Bronchial epithelial cell (primary cell): Measurements from ENCODE around the gene DMXL1. TPM values are rescaled to one million over a fixed set of nuclear protein-coding genes. Genes with fewer than 3 reads are reported as not detected.

Experiments used
- DNase-seq: peaks from one replicate; pipeline ENCODE4 v3.0.0-alpha.2; 2010; ENCODE audit warnings: low read depth
- FAIRE-seq: peaks from 2 replicates; lab custom pipeline; 2011; peaks lifted over from hg19 to GRCh38; lab: Jason Lieb, UNC
- H3K27me3 ChIP-seq: 2 replicates; pipeline ENCODE4 v1.5.1; 2011; ENCODE audit warnings: low read length; ENCODE audit not compliant: control insufficient read depth, insufficient read depth
- H3K36me3 ChIP-seq: 2 replicates; pipeline ENCODE4 v1.5.1; 2011; ENCODE audit warnings: low read length; ENCODE audit not compliant: control insufficient read depth, insufficient read depth
- H3K4me3 ChIP-seq: 2 replicates; pipeline ENCODE4 v1.5.1; 2011; ENCODE audit warnings: mild to moderate bottlenecking, low read depth, low read length, control low read depth
- CTCF ChIP-seq: IDR thresholded peaks from 2 replicates; pipeline ENCODE4 v1.5.1; 2011; ENCODE audit warnings: mild to moderate bottlenecking, moderate library complexity, low read length, control low read depth, inconsistent platforms; ENCODE audit not compliant: insufficient read depth, severe bottlenecking
- total RNA-seq: library from RNA; depleted of rRNA; stranded (reverse); fragments of >200 nt; gene quantifications from 2 replicates; pipeline ENCODE4 v1.2.1, GENCODE V29; 2014

The DMXL1 gene
- total RNA-seq, 1 donor from 2014 or later: 32.1 TPM

GRCh38 chr5:119036101-119036762 lies 34.7 kb upstream of the DMXL1 start:
- DNase-seq (peak; percentile 92), FAIRE-seq (no peak)
- TF ChIP-seq CTCF: no peak

GRCh38 chr5:119037496-119038215 lies 33.2 kb upstream of the DMXL1 start:
- no peaks in the 10 kb centered on the region for H3K36me3 ChIP-seq
- no peak for TF ChIP-seq CTCF
- DNase-seq: no peak
- no peak overlapping the region for H3K4me3 ChIP-seq
- no peak for FAIRE-seq
- no peaks in the 10 kb centered on the region for H3K27me3 ChIP-seq

More at GRCh38 chr5:119036101-119036762, 34.7 kb upstream of the DMXL1 start:
- Histone ChIP-seq H3K4me3 (no peak overlapping the region), H3K36me3 (no peaks in the 10 kb centered on the region), H3K27me3 (no peaks in the 10 kb centered on the region)

- TF ChIP-seq CTCF: no peak
- no peak for DNase-seq
- no peaks in the 10 kb centered on the region for H3K27me3 ChIP-seq
- H3K4me3 ChIP-seq: no peak overlapping the region
- H3K36me3 ChIP-seq: no peaks in the 10 kb centered on the region
- FAIRE-seq: no peak
Observed at GRCh38 chr5:119048246-119048645, 22.6 kb upstream of the DMXL1 start.

- DNase-seq (peak; percentile 52), FAIRE-seq (no peak)
- Histone ChIP-seq H3K36me3 (no peaks in the 10 kb centered on the region), H3K27me3 (no peaks in the 10 kb centered on the region), H3K4me3 (no peak overlapping the region)
- no peak for TF ChIP-seq CTCF
Observed at GRCh38 chr5:119049824-119050449, 20.9 kb upstream of the DMXL1 start.

- no peaks in the 10 kb centered on the region for H3K36me3 ChIP-seq
- H3K27me3 ChIP-seq: no peaks in the 10 kb centered on the region
- DNase-seq (no peak), FAIRE-seq (no peak)
- TF ChIP-seq CTCF: no peak
- H3K4me3 ChIP-seq: no peak overlapping the region
Observed at GRCh38 chr5:119054101-119054500, 16.8 kb upstream of the DMXL1 start.
